NCI-H1436 (cell line): ENCODE measurements around the gene TMEM53.
"Not testable (repeated sequence)": the region's sequence is repeated elsewhere in the genome, so short reads cannot be mapped to it uniquely, and the experiment has no call there.

ENCODE experiments used
- DNase-seq: peaks from one replicate; lab custom pipeline; 2025; lab: John Stamatoyannopoulos, UW

The TMEM53 gene

DNA sequence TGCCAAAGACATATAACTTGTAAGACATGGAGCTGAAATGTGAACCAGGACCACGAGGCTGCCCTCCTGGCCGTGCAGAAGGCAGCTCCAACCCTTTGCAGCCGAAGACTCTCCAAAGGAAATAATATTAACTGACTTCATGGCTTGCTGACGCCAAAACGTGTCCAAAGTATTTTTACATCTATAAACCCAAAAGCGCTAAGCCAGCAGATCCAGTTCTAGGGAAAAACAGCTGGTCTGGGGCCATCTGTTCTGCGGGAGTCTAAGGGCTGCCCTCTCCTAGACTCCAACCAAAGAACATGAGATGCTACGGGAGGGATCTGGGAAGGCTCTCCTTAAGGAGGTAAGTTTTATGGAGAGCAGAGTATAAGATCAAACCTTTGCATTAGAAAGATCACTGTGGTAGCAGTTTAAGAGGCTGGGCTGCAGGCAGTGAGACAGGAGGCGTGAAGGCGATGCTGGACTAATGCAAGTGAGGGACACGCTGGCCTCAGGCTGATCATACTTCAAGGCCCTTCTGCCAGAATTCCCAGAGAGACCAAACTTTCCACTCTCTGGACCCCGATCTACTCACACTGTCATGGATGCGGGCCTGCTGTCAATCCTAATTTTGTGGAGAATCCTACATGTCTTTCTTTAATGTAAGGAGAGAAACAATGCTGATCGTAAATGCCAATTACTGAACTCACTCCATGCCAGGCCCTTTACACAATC, 1.2 kb downstream of the TMEM53 start:
- no peak for DNase-seq

DNA sequence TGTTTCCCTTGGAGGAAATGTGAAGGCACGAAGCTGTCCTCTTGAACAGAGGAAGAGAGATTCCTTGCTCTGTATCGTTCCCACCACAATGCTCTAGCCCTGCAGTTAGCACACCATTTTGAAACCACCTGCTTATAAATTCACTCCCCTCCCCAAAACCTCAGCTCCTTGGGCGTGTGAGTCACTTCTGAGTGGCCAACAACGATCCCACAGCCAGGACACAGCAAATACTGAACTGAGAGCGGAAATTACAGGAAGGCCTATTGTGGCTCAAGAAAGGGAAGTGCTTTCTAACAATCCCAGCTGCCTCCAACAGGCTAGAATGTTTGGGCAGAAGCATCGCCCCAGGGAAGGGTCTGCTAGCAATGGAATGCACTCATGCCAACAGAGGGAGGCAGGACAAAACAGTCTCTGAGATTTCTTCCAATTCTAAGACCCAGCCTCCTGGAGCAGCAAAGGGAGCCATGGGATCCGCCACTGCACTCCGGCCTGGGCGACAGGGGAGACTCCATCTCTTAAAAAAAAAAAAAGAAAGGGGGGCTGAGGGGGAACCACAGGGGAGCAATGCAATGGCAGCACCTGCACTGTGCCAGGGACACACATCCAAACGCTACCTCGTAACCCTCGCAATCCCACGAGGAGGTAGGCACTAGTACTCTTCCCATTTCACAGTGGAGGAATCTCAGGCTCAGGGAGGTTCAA, 1.9 kb downstream of the TMEM53 start:
- no peak for DNase-seq

DNA sequence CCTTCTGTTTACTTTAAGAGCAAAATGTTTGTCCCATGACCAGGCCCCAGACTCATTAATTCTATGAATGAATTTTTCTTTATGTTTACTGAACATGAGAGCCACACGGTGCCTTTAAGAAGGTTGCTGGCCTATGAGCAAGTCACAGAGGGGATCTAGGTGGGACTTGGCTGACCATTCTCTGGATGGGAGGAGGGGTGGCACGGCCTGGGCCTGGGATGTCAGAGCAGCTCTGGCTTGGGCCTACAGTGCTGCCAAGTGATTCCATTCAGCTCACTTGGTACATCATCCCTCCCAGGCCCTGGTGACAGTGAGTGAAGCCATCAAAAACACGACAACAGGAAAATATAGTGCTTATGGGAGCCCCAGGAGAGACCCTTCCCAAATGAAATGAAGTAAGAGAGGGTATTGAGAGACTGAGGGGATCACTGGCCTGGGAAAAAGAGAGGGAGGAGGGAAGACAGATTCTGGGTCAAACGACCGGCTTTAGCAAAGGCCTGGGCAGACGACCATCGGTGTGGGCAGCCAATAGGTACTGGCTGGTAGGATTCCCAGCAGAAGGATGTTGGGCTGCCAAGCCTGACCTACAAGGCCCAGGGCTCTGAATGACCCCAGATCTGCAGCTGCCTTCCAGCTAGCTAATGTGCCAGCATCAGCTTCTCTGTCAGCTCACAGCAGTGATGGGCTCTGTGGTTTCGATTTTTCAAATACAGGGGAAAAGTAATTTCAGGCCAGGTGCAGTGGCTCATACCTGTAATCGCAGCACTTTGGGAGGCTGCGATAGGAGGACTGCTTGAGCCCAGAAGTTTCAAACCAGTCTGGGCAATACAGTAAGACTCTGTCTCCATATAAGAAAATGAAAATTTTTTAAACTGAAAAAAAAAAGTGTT, 3.3 kb downstream of the TMEM53 start:
- no peak for DNase-seq

DNA sequence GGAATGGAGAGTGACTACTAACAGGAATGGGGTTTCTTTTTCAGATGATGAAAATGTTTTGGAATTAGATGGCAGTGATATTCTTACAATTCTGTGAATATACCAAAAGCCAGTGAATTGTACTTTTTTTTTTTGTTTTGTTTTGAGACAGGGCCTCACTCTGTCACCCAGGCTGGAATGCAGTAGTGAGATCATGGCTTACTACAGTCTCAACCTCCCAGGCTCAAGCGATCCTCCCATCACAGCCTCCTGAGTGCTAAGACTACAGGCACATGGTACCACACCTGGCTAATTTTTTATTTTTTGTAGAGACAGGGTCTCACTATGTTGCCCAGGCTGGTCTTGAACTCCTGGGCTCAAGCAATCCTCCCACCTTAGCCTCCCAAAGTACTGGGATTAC, 7.6 kb downstream of the TMEM53 start:
- not testable (repeated sequence) for DNase-seq

DNA sequence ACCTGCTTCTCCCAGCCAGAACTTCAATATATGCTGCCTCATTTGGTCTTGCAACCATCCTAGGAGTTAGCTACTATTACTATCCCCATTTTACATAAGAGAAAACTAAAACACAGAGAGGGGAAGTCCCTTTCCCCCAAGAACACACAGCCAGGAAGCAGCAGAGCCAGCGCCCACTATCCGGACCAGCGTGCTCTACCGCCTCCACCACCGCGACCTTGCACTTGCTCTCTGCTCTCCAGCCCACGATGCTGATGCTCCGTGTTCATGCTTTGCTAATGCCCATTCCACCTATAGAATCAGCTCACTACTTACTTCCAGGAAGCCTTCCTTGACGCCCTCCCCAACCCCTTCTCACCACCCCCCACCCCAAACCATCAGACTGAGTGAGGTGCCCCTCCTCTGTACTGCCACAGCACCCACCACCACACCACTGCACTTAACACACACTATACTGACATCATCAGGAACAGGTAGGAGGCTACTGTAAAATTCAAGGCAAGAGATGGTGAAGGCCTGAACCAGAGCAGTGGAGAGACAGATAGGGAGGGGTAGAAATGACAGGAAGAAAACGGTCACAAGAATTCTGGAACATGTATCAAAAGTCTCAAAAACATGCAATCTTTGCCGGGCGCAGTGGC, 9.4 kb downstream of the TMEM53 start:
- DNase-seq: no peak

DNA sequence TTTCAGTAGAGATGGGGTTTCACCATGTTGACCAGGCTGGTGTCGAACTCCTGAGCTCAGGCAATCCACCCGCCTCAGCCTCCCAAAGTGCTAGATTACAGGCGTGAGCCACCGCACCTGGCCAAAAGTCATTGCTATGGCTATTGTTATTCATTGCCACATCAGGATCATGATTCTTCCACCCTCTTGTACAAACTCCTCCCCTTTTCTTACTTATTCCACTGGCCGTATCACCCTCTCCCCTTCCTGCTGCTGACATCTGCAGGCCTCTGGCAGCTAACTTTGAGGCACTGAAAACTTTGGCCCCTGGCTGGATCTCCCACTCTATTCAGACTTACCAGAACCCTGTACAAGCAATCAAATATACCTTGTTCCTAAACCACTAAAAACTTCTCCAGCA, 10.9 kb downstream of the TMEM53 start:
- no peak for DNase-seq

DNA sequence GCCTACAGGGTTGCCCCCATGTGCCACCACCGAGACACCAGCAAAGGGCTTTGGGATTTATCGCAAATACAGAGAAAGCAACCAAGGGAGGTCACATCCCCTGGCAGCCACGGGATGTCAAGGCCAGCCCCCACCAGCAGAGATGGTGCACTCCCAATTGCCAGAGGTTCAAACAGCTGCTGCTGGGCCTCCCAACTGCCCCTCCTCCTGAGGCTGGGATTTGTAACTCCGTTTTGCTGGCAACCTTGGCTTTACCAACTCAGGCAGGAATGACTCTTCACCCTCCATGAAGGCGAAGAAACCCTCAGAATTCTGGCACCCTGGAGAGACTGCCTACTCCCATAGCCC, 11.6 kb downstream of the TMEM53 start:
- DNase-seq: no peak

DNA sequence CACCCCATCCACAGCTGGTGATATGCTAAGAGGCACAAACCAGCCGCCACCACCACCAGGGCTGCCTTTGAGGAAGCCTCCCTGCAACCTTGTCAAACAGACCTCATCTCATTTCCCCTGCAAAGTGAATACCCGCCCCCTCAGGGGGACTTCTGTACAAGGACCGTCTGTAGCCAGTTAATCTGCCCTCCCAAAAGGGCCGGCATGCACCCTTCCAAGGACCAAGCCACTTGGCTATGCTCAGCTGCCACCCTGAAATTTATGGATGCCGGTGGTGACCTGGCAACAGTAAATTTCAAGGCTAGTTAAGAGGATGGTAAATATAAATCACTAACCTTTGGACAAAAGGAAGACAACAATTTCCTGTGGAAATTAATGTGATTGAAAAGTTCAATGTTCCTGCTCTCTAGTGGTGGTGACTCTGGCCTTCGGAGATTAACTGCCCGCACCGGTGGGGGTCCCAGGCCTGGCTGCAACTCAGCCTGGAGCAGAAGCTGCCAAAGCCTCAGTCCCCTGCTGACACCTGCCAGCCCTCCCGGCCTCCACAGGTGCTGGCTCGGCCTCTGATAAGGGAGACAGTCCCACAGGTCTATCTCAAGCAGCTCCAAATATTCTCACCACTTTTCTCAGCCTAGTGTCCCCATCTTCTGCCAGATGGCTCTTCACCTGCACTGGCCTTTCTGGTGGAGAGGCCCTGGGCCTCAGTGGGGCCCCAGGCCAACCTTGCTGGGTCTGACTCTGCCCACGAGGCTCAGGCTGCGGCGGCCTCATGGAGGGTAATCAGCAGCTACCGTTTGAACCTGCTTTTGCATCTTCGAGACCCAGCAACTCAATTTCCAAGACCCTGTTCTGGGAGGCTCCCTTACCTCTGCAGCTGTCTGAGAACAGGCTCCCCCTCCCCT, 12.2 kb downstream of the TMEM53 start:
- DNase-seq: no peak

DNA sequence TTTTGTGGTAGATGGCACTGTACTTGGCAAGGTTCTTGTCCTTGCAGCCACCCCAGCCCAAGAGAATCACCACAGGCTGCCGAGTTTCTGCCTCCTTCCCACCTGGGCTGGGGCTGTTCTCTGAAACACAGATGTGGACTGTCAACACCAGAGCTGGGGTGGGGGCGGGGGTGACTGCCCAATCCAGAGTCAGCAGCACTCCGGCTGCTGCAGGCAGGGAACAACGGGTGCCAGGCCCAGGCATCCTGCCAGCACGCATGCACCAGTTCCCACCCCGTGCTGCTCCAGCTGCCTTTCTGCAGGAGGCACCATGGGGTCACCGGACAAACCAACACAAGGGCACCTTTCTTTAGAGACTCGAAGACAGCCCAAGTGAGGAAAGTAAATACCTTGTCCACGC, 14.1 kb downstream of the TMEM53 start:
- no peak for DNase-seq

DNA sequence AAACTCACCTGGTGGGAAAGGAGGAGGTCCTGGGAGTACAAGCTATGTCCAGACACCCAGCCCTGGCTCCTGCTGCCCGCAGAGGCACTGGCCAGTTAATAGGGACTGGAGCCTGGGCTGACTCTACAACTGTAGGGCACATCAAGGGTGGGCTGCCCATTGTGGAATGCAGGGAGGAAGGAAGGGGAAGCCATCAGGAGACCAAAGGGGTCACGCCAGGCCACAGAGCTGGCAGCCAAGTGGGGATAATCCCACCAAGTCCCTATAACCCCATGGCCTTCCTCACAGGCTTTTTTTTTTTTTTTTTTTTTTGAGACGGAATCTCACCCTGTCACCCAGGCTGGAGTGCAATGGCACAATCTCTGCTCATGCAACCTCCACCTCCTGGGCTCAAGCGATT, 14.7 kb downstream of the TMEM53 start:
- no peak for DNase-seq

DNA sequence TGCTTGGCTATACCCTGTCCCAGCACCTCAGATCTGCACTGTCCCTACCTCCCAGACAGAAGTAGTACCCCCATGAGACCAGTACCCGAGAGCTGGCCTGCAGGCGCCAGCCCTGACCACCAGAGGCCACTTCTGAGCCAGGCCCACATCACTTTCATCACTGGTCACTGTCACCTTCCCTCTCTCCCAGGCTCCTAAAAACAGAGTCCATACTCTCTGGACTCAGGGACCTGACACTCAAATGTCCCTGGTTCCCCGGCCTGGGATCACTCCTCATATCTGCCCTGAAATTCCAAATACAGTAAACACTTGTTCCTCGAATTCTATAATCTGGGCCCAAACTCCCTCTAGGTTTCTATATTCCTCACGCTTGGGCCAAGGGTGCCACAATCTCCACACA, 18.7 kb downstream of the TMEM53 start:
- no peak for DNase-seq

DNA sequence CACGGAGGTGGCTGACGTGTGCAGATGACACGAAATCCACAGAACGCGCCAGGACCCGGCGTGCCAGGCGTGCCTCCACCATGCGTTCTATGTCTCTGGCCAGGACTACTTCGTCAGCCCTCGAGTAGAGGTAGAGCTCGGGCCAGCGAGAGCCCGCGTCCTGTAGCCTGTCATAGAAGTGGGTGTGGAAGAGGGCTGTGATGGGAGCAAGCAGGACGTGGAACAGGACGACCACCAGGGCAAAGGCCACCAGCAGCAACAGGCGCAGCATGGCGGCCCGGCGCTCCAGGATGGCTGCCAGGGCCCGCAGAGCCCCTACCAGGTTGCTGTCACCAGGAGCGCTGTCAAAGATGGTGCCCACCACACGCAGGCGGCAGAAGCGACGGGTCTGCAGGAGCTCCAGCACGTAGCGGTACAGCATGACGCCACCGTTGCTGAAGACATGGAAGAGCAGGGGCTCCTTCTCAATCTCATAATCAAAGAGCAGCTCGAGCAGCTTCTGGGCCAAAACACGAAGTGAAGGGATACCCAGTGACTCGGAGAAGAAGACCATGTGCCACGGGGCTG, 19.6 kb downstream of the TMEM53 start:
- no peak for DNase-seq

DNA sequence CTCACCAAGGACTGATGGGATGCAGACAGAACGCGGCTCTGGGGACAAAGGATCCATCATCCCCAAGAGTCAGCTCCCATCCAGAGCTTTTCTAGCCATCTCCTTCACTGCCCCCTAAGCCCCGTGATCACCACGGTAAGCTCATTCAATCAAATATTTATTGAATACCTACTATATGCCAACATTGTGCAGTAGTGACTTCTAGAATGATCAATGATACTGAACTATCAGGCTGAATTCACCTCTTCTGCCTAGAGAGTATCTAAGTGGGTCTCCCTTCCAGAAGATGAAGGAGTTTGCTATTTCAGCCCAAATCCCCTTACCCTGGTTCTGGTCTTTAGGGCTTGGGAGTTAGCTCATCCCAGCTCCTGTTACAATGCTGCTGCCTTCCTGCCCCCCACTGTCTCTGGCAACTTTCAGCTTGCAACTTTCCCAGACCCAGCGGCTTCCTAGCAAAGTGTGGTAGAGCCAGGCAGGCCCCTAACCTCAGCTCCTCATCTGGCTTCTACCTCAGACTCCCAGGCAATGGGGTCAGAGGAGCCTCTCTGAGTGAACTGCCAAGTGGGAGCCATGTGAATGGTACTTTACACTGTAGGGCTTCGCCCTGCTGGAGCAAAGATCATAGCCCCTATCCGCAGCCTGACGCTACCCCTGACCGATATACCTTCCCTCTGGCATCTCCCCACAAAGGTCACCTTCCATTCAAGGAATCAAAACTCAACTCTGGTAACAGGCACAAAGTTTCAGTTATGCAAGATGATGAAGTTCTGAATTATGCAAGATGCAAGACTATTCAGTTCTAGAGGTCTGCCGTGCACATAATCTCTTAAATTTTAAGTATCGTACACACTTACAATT, 20.9 kb downstream of the TMEM53 start:
- DNase-seq: no peak

DNA sequence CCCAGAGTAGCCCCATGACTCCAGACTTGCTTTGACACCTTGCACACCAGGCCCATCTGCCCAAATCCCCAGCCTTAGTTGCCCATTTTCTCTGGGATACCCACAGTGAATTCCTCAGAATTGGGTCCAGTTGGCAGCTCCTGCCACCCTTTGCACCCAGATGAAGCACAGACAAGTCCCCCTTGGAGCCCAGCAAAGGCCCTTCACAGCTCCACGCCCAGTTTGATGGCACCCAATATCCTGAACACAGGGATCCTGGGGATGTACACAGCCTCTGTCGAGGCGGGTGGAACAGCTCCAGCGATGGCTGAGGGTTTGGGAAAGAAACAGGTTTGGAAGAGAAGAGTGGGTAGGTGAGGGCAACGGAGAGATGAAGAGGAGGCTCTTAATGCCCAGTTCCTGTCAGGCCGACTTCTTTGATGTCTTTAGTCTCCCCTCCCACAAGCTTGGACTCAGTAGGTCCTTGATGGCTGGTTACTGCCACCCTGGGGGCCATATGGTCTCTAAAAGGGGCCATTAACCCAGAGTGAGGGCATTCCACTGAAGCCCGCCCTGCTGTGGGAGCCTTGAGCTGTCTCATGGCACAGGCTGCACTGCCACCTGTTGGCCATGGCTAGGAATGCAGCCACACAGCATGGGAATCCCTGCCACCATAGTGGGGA, 21.7 kb downstream of the TMEM53 start:
- peak; percentile 56 for DNase-seq

DNA sequence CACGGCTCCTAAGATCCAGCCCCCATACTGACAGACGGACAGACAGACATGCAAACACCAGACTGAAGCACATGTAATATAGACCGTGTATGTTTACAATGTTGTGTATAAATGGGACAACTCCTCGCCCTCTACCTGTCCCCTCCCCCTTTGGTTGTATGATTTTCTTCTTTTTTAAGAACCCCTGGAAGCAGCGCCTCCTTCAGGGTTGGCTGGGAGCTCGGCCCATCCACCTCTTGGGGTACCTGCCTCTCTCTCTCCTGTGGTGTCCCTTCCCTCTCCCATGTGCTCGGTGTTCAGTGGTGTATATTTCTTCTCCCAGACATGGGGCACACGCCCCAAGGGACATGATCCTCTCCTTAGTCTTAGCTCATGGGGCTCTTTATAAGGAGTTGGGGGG, 23.2 kb downstream of the TMEM53 start:
- DNase-seq: no peak

DNA sequence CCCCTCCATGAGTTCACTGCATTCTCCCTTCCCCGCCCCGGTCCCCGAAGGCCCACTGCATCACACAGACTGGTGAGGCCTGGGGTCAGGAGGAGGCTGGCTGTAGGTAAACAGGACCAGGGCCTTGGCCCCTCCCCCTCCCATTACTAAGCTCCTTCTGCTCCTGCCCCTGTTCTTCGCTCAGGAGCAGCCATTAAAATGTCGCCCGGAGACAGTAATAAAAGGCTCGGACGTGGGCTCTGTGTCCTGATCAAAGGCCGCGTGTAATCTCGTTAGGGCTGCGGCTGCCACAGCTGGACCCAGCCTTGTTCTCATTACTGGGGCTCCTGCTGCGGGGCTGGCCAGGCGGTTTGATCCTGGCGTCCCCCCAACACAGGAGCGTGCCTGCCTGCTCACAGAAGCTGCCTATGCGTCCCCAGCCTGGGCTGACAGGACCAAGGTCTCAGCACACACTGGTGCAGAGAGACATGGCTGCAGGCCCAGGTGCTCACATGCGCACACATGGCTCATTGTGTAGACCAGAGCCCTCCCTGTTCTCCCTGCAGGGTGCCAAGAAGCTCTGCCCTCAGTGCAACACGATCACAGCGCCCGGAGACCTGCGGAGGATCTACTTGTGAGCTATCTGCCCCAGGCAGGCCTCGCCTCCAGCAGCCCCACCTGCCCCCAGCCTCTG, 24.0 kb downstream of the TMEM53 start:
- DNase-seq: no peak

DNA sequence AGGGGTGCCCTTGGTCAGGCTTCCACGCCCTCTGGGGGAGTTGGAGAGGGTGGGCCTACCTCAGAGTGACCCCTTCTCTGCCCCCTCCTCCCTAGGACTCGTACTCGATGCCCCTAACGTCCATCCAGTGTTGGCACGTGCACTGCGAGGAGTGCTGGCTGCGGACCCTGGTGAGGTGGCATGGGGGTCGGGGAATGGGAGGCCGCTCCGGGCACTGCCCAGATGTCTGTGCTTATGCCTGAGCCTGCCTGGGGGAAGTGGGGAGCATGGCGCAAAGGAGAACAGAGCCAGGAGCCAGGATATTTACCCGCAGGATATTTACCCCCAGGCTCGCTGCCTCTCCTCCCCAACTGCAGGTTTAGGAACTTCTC, 24.5 kb downstream of the TMEM53 start:
- DNase-seq: no peak

DNA sequence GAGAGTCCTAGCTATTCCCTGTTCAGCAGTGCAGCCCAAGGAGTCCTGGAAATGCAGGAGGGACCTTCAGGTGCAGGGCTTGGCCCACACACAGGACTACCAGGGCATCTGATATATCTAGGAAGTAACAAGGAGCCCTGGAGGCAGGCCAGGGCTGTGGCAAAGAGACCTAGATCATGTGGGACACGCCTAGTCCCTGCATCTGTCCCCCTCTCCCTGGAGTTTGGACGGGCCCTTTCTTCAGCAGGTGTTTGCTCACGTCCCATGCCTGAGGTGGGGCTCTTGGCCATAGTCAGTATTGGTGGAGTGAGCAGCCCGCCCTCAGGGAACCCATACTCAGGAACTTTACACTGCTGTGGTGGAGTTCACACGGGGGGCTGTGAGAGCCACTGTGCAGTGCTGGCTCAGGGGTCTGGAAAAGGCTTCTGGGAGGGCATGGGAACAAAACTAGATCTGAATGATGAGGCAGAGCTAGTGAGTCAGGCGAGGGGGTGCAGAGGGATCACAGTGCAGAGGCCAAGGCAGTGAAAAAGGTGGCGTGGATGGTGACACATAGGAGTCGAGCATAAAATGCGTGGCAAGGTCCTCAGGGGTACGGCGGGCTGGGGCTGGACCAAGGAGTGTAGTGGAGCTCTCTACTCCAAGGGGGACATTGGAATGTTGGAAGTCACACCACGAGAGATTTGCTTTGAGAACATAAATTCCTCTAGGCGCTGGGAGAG, 25.6 kb downstream of the TMEM53 start:
- no peak for DNase-seq
